Measurements from ENCODE around the gene ZPBP2.
"Not testable (repeated sequence)": the region's sequence is repeated elsewhere in the genome, so short reads cannot be mapped to it uniquely, and the experiment has no call there.

ZPBP2 gene

DNA sequence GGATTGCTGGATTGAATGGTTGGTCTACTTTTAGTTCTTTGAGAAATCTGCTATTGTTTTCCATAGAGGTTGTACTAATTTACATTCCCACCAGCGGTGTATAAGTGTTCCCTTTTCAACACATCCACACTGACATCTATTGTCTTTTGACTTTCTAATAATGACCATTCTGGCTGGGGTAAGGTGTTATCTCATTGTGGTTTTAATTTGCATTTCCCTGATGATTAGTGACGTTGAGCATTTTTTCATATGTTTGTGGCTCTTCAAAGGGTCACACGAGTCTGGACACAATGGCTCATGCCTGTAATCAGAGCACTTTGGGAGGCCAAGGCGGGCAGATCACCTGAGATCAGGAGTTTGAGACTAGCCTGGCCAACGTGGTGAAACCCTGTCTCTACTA lies 18.1 kb downstream of the ZPBP2 start:
- H3K36me3 ChIP-seq (ENCODE audit: control insufficient read depth, insufficient read depth, low read length, severe bottlenecking); H3K4me1 ChIP-seq (ENCODE audit: control insufficient read depth, insufficient read depth, low read length); H3K9me3 ChIP-seq (ENCODE audit: control insufficient read depth, low read length); H3K4me3 ChIP-seq (ENCODE audit: low read length); DNase-seq (ENCODE audit: low read depth); H3K9ac ChIP-seq (ENCODE audit: low read length): not testable (repeated sequence)
- peaks cover 32% of the 10 kb centered on the region for H3K27me3 ChIP-seq (replicated peaks; ENCODE audit: control insufficient read depth, insufficient read depth, low read length)

DNA sequence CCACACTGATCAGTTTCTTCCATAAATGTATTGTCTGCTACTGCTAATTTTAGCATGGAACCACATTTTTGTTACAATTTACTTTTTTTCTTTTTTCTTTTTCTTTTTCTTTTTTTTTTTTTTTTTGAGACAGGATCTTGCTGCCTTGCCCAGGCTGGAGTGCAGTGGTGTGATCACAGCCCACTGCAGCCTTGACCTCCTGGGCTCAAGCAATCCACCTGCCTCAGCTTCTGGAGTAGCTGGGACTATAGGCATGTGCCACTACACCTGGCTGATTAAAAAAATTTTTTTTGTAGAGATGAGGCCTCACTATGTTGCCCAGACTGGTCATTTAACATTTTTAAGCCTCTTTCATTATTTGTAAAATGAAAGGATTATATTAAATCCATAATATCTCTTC lies 19.1 kb downstream of the ZPBP2 start:
- H3K9me3 ChIP-seq (ENCODE audit: control insufficient read depth, low read length): peaks cover 5% of the 10 kb centered on the region
- H3K4me1 ChIP-seq (ENCODE audit: control insufficient read depth, insufficient read depth, low read length): no peaks in the 10 kb centered on the region
- H3K4me3 ChIP-seq (ENCODE audit: low read length): no peak overlapping the region
- H3K9ac ChIP-seq (ENCODE audit: low read length): no peak overlapping the region
- peaks cover 33% of the 10 kb centered on the region for H3K27me3 ChIP-seq (replicated peaks; ENCODE audit: control insufficient read depth, insufficient read depth, low read length)
- DNase-seq (ENCODE audit: low read depth): no peak
- no peaks in the 10 kb centered on the region for H3K36me3 ChIP-seq (ENCODE audit: control insufficient read depth, insufficient read depth, low read length, severe bottlenecking)

- no peak for DNase-seq (ENCODE audit: low read depth)
- H3K4me3 ChIP-seq (ENCODE audit: low read length): no peak overlapping the region
- peaks cover 5% of the 10 kb centered on the region for H3K9me3 ChIP-seq (ENCODE audit: control insufficient read depth, low read length)
- no peak overlapping the region for H3K9ac ChIP-seq (ENCODE audit: low read length)
- H3K27me3 ChIP-seq (replicated peaks; ENCODE audit: control insufficient read depth, insufficient read depth, low read length): peaks cover 40% of the 10 kb centered on the region
- no peaks in the 10 kb centered on the region for H3K4me1 ChIP-seq (ENCODE audit: control insufficient read depth, insufficient read depth, low read length)
- no peaks in the 10 kb centered on the region for H3K36me3 ChIP-seq (ENCODE audit: control insufficient read depth, insufficient read depth, low read length, severe bottlenecking)
These were observed 21.2 kb downstream of the ZPBP2 start for GRCh38 chr17:39889200-39889599.

DNA sequence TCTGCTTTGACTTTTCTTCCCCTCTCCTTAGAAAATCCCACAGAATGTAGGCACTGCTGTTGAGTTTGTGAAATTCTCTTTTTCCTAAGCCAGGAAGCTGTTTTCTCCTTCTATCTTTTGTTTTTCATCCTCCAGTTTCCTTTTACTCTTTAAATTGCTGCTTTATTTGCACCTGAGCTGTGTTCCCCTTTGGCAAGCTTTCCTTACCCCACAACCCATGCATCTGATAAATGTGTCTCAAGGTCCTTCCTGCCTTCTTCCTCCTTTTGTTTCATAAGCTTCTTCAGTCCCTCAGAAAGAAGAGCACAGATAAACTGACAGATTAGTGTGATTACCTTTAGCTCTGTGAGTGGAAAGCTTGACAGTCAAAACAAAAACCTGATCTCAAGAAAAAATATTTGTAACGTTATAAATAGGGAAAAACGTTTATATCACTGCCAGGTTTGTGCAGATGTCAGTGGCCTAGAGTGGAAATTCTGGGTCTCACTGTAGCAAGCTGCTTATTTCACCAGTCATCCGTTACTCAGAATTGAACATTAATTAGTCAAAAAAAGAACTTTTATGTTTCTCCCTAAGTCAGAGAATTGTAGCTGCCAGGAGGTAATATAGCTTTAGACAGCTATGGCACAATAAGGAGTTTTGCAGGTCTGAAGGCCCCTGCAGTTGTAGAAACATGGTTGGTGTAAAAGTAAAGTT lies 26.8 kb downstream of the ZPBP2 start:
- peaks cover 14% of the 10 kb centered on the region for H3K27me3 ChIP-seq (replicated peaks; ENCODE audit: control insufficient read depth, insufficient read depth, low read length)
- H3K9me3 ChIP-seq (ENCODE audit: control insufficient read depth, low read length): peaks cover 5% of the 10 kb centered on the region
- H3K4me3 ChIP-seq (ENCODE audit: low read length): no peak overlapping the region
- H3K4me1 ChIP-seq (ENCODE audit: control insufficient read depth, insufficient read depth, low read length): no peaks in the 10 kb centered on the region
- DNase-seq (ENCODE audit: low read depth): no peak
- H3K9ac ChIP-seq (ENCODE audit: low read length): no peak overlapping the region
- H3K36me3 ChIP-seq (ENCODE audit: control insufficient read depth, insufficient read depth, low read length, severe bottlenecking): no peaks in the 10 kb centered on the region

- Histone ChIP-seq H3K4me1 (ENCODE audit: control insufficient read depth, insufficient read depth, low read length) (peaks cover 1% of the 10 kb centered on the region), H3K9ac (ENCODE audit: low read length) (no peak overlapping the region), H3K4me3 (ENCODE audit: low read length) (no peak overlapping the region), H3K27me3 (replicated peaks; ENCODE audit: control insufficient read depth, insufficient read depth, low read length) (peaks cover under 1% of the 10 kb centered on the region), H3K9me3 (ENCODE audit: control insufficient read depth, low read length) (no peaks in the 10 kb centered on the region), H3K36me3 (ENCODE audit: control insufficient read depth, insufficient read depth, low read length, severe bottlenecking) (no peaks in the 10 kb centered on the region)
- DNase-seq (ENCODE audit: low read depth): no peak
These were observed 30.1 kb downstream of the ZPBP2 start for GRCh38 chr17:39898088-39898487.

DNA sequence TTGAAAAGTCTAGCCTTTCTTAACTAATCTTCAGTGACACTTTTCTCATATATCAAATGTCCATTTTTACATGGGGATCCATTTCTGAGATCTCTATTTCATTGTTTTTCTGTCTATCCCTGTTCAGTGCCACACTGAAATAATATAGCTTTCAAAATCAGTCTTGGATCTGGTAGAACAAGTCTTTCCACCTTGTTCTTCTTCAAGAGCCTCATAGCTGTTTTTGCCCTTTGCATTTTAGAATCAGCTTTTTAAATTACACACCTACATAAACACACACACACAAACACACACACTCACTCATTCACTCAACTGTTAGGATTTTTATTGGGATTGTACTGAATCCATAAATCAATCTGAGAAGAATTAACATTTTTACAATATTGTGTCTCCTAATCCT lies 31.2 kb downstream of the ZPBP2 start:
- H3K4me3 ChIP-seq (ENCODE audit: low read length): no peak overlapping the region
- H3K36me3 ChIP-seq (ENCODE audit: control insufficient read depth, insufficient read depth, low read length, severe bottlenecking): no peaks in the 10 kb centered on the region
- no peak overlapping the region for H3K9ac ChIP-seq (ENCODE audit: low read length)
- H3K27me3 ChIP-seq (replicated peaks; ENCODE audit: control insufficient read depth, insufficient read depth, low read length): no peaks in the 10 kb centered on the region
- DNase-seq (ENCODE audit: low read depth): no peak
- peaks cover 9% of the 10 kb centered on the region for H3K4me1 ChIP-seq (ENCODE audit: control insufficient read depth, insufficient read depth, low read length)
- H3K9me3 ChIP-seq (ENCODE audit: control insufficient read depth, low read length): no peaks in the 10 kb centered on the region

DNA sequence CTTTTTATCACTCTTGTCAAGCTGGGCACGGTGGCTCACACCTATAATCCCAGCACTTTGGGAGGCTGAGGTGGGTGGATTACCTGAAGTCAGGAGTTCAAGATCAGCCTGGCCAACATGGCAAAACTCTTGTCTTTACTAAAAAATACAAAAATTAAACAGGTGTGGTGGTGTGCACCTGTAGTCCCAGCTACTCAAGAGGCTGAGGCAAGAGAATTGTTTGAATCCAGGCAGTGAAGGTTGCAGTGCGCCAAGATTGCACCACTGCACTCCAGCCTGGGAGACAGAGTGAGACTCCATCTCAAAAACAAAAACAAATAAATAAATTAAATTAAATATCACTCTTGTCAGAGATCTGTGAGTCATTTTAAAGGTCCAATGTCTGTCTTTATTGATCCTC lies 34.0 kb downstream of the ZPBP2 start:
- not testable (repeated sequence) for H3K9ac ChIP-seq (ENCODE audit: low read length); H3K4me3 ChIP-seq (ENCODE audit: low read length); H3K27me3 ChIP-seq (replicated peaks; ENCODE audit: control insufficient read depth, insufficient read depth, low read length); H3K36me3 ChIP-seq (ENCODE audit: control insufficient read depth, insufficient read depth, low read length, severe bottlenecking); DNase-seq (ENCODE audit: low read depth); H3K9me3 ChIP-seq (ENCODE audit: control insufficient read depth, low read length); H3K4me1 ChIP-seq (ENCODE audit: control insufficient read depth, insufficient read depth, low read length)

- DNase-seq (ENCODE audit: low read depth): no peak
- H3K4me1 ChIP-seq (ENCODE audit: control insufficient read depth, insufficient read depth, low read length): peaks cover 9% of the 10 kb centered on the region
- H3K36me3 ChIP-seq (ENCODE audit: control insufficient read depth, insufficient read depth, low read length, severe bottlenecking): peaks cover 8% of the 10 kb centered on the region
- H3K9me3 ChIP-seq (ENCODE audit: control insufficient read depth, low read length): no peaks in the 10 kb centered on the region
- no peak overlapping the region for H3K9ac ChIP-seq (ENCODE audit: low read length)
- no peak overlapping the region for H3K4me3 ChIP-seq (ENCODE audit: low read length)
- no peaks in the 10 kb centered on the region for H3K27me3 ChIP-seq (replicated peaks; ENCODE audit: control insufficient read depth, insufficient read depth, low read length)
These were observed 35.3 kb downstream of the ZPBP2 start for GRCh38 chr17:39903158-39903884.

DNA sequence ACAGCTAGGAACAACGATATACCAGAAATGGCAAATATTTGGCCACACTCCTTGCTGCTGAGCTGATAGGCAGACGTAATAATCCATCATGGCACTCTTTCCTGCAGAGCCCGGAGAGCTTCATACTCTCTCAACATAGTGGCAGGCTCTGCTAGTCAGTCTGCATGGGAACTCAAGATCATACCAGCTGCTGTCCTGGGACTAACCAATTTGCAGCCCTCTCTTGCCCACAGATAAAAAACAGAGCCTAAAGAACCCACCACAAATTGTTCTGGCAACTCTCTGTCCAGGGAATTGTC lies 36.9 kb downstream of the ZPBP2 start:
- Histone ChIP-seq H3K4me1 (ENCODE audit: control insufficient read depth, insufficient read depth, low read length) (peaks cover 9% of the 10 kb centered on the region), H3K4me3 (ENCODE audit: low read length) (no peak overlapping the region), H3K9ac (ENCODE audit: low read length) (no peak overlapping the region), H3K36me3 (ENCODE audit: control insufficient read depth, insufficient read depth, low read length, severe bottlenecking) (peaks cover 18% of the 10 kb centered on the region), H3K27me3 (replicated peaks; ENCODE audit: control insufficient read depth, insufficient read depth, low read length) (no peaks in the 10 kb centered on the region), H3K9me3 (ENCODE audit: control insufficient read depth, low read length) (no peaks in the 10 kb centered on the region)
- DNase-seq (ENCODE audit: low read depth): no peak

DNA sequence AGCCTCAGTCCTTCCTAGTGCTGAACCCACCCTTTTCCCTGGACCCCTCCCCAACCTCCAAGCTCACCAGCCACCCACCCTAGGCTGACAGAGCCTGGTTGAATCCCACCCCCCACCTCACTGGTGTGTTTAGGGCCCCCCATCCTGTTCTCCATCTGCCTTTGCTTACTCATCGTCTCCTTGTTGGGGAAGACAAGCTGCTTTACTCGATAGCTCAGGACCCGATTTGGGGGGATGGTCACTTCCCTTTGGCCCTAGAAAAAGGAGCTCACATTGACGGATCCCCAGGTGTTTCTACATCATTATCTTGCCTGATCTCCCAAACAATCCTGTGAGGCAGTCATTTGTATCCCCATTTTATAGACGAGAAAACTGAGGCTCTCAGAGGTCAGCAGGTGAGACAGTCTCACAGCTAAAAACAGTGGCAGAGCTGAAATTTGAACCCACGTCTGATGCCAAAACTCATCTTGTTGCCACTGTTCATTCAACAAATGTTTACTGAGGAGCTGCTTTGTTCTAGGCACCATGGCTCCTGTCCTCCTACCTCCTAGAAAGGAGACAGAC lies 40.9 kb downstream of the ZPBP2 start:
- H3K4me1 ChIP-seq (ENCODE audit: control insufficient read depth, insufficient read depth, low read length): peaks cover under 1% of the 10 kb centered on the region
- H3K9ac ChIP-seq (ENCODE audit: low read length): no peak overlapping the region
- no peak overlapping the region for H3K4me3 ChIP-seq (ENCODE audit: low read length)
- H3K36me3 ChIP-seq (ENCODE audit: control insufficient read depth, insufficient read depth, low read length, severe bottlenecking): peaks cover 26% of the 10 kb centered on the region
- no peak for DNase-seq (ENCODE audit: low read depth)
- no peaks in the 10 kb centered on the region for H3K9me3 ChIP-seq (ENCODE audit: control insufficient read depth, low read length)
- H3K27me3 ChIP-seq (replicated peaks; ENCODE audit: control insufficient read depth, insufficient read depth, low read length): no peaks in the 10 kb centered on the region

- Histone ChIP-seq H3K9me3 (ENCODE audit: control insufficient read depth, low read length) (no peaks in the 10 kb centered on the region), H3K4me3 (ENCODE audit: low read length) (no peak overlapping the region), H3K9ac (ENCODE audit: low read length) (no peak overlapping the region), H3K27me3 (replicated peaks; ENCODE audit: control insufficient read depth, insufficient read depth, low read length) (no peaks in the 10 kb centered on the region), H3K36me3 (ENCODE audit: control insufficient read depth, insufficient read depth, low read length, severe bottlenecking) (peaks cover 28% of the 10 kb centered on the region), H3K4me1 (ENCODE audit: control insufficient read depth, insufficient read depth, low read length) (peaks cover 19% of the 10 kb centered on the region)
- DNase-seq (ENCODE audit: low read depth): no peak
These were observed 46.0 kb downstream of the ZPBP2 start for GRCh38 chr17:39913989-39914388.
